Measurements from ENCODE around the gene PROKR1.
"Not testable (repeated sequence)": the region's sequence is repeated elsewhere in the genome, so short reads cannot be mapped to it uniquely, and the experiment has no call there.

Gene PROKR1

DNA sequence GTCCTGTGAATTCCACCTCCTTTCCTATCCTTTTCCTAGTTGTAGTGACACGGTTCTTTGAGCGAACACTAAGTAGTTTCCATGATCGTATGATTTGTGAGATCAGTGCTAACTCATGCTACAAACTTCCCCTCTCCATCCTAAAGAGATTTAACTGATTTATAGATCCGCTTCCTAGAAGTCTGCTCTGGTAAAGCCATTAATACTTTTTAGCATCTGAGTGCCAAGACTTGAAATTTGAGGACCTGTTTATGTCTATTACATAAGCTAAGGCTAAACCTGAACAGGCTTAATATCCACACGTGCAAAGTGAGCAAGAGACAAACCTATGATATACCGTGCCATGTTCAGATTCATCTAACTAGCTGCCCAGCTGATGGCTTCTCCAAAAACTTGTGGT is 14.9 kb downstream of the PROKR1 start:
- DNase-seq (ENCODE audit: low read depth in 2 of 2), result no peak

DNA sequence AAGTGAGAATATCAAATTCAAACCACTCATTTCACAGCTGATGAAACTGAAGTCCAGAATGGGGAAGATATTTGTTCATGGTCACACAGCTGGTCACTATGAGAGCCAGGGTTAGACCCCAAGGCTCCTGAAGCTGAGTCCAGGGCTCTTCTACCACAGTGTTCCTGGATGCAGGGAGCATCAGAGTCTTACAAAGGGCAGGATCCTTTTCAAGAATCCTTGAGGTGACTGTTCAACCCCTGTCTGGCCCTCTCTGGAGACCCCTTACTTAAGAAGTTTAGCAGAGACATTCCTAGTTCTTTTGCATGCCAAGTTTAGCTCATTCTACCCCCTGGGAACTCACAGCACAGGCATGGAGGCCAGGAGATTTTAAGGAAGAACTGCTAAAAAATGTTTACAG is 15.7 kb downstream of the PROKR1 start:
- no peak for DNase-seq (ENCODE audit: low read depth in 2 of 2)

DNA sequence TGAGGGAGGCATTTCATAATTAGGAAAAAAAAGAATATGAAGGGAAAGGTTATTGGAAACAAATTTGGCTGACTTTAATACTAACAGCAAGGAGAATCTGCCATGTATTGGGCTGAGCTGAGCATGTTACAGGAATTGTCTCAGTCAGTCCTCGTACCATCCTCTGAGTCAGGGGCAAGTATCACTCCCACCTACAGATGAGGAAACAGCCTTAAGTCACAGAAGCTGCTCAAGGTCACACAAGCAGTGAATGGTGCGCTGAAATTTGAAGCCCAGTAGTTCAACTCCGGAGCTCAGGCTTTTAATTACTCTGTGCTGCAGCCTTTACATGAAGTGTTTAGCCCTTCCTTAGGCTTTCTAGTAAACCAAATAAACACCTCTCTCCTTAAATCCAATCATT is 17.3 kb downstream of the PROKR1 start:
- no peak for DNase-seq (ENCODE audit: low read depth in 2 of 2)

DNA sequence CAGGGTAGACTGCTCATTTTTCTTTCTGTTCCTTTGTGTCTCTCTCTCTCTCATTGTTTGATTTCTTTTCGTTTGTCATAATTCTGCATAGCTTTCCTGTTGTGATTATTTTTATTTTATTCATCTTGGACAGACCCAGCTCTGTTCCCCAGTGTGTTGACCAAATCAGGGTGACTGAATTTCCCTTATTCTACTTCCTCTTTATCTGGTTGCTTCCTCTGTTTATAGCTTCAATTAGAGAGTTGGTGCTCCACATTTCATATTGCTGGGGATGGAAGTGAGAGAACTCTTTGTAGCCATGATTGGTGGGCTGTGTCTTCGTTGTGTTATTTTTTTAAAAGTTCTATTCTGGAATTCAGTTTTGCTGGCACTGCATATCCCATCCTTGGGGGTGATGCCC is 19.1 kb downstream of the PROKR1 start:
- no peak for DNase-seq (ENCODE audit: low read depth in 2 of 2)

DNA sequence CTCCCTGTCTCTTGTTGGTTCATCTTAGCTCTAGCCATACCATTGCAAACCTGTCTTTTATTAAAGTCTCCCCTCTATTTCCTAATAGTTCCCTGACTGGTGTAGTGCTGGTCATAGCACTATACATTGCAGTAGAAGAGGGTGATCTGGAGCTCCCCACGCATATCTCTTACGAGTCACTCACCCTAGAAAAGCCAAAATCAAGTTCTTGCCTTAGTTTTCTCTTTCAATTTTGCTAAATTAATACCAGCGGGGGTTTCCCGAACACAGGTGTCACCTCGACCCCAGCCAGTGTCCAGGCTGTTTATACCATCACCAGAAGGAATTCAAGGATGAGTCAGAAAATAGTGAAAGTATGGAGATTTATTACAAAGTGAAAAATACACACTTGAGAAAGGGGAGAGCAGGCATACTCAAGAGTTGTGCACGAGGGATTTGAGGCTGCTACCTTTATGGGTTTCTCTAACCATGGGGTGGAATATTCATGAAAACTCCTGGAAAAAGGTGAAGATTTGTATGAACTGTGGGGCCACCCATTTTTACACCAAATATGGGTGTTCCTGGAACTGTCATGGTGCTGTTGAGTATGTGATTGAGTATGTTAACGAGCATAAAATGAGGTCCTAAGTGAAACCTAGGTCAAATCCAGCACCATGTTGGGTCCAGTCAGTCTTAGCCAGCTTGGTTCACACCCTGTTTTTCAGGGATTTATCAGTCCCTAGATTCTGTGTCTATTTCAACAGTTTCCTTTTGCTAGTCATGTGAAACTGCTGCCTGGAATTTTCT is 20.2 kb downstream of the PROKR1 start:
- no peak for DNase-seq (ENCODE audit: low read depth in 2 of 2)

DNA sequence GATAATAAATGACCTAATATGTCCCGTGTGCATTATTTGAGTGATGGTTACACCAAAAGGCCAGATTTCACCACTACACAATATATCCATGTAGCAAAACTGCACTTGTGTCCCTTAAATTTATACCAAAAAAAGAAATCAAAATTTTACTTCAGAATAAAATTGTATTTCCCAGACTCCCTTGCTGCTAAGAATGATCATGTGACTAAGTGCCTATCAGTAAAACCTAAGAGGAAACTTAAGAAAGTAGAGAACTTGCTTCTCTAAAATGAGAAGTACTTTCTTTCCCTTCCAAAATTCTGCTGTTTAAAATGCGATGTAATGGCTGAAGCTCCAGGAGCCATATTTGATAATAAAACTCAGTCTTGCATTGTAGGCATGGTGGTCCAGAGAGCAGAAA is 24.0 kb downstream of the PROKR1 start:
- no peak for DNase-seq (ENCODE audit: low read depth in 2 of 2)

DNA sequence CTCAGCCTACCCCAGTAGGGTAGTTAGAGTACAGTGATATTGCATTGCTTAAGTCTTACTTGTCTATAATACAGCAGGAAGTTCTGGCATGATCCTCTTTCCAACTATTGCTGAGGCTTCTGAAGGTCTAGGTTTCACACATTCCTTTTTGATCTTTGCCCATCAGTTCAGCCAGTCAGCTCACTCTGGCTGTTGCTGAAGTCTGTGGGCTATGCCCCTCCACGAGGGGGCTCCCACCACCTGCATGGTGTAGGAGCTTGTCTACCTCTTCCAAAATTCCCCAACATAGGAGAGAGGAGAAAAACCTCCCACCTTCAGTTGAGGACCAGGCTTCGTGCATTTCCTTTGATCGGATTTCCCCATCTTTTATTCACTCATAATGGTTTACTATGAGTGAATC is 26.3 kb downstream of the PROKR1 start:
- DNase-seq (ENCODE audit: low read depth in 2 of 2), result no peak

DNA sequence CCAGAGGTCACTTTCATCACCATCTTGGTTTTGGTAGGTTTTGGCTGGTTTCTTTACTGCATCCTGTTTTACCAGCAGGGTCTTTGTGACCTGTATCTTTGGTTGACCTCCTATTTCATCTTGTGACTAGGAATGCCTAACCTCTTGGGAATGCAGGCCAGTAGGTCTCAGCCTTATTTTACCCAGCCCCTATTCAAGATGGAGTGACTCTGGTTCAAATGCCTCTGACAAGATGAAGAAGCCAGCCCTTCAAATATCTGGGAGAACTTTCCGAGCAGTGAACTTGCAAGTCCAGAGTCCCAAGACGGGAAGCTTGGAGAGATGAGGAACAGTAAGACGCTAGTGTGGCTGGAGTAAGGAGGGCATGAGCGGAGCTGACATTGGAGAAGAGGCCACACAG is 28.6 kb downstream of the PROKR1 start:
- no peak for DNase-seq (ENCODE audit: low read depth in 2 of 2)

DNA sequence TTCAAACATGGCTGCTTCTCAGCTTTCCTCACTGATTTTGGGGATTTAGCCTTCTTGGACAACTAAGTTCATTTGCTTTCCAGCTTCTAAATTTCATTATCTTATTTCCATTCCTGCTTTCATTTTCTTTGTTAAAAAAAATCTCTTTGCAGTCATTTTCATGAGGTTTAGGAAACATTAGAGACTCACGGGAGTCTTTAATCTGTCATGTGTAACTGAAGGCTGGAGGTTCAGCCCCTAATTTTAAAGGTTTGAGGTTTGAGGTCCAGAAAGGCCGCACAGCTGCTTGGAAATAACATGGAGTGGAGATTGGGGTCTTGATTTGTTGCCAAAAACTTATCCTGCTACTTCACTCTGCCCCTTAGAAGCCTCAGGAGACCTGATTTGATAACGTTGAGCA is 30.3 kb downstream of the PROKR1 start:
- DNase-seq (ENCODE audit: low read depth in 2 of 2), result no peak

DNA sequence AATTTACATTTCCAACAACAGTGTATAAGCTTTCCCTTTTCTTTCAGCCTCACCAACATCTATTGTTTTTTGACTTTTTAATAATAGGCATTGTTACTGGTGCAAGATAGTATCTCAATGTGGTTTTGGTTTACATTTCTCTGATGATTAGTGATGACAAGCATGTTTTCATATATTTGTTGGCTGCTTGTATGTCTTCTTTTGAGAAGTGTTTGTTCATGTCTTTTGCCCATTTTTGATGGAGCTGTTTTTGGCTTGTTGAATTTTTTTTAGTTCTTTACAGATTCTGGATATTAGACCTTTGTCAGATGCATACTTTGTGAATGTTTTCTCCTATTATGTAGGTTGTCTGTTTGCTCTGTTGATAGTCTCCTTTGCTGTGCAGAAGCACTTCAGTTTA is 32.1 kb downstream of the PROKR1 start:
- DNase-seq (ENCODE audit: low read depth in 2 of 2), result no peak

DNA sequence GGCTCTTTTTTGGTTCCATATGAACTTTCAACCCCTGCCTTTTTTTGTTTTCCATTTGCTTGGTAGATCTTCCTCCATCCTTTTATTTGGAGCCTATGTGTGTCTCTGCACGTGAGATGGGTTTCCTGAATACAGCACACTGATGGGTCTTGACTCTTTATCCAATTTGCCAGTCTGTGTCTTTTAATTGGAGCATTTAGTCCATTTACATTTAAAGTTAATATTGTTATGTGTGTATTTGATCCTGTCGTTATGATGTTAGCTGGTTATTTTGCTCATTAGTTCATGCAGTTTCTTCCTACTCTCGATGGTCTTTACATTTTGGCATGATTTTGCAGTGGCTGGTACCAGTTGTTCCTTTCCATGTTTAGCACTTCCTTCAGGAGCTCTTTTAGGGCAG is 34.5 kb downstream of the PROKR1 start:
- not testable (repeated sequence) for DNase-seq (ENCODE audit: low read depth in 2 of 2)

DNA sequence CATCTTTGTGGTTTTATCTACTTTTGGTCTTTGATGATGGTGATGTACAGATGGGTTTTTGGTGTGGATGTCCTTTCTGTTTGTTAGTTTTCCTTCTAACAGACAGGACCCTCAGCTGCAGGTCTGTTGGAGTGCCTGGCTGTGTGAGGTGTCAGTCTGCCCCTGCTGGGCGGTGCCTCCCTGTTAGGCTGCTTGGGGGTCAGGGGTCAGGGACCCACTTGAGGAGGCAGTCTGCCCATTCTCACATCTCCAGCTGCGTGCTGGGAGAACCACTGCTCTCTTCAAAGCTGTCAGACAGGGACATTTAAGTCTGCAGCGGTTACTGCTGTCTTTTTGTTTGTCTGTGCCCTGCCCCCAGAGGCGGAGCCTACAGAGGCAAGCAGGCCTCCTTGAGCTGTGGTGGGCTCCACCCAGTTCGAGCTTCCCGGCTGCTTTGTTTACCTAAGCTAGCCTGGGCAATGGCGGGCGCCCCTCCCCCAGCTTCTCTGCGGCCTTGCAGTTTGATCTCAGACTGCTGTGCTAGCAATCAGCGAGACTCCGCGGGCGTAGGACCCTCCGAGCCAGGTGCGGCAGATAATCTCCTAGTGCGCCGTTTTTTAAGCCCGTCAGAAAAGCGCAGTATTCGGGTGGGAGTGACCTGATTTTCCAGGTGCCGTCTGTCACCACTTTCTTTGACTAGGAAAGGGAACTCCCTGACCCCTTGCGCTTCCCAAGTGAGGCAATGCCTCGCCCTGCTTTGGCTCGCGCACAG is 36.0 kb downstream of the PROKR1 start:
- DNase-seq (ENCODE audit: low read depth in 2 of 2), result not testable (repeated sequence)

DNA sequence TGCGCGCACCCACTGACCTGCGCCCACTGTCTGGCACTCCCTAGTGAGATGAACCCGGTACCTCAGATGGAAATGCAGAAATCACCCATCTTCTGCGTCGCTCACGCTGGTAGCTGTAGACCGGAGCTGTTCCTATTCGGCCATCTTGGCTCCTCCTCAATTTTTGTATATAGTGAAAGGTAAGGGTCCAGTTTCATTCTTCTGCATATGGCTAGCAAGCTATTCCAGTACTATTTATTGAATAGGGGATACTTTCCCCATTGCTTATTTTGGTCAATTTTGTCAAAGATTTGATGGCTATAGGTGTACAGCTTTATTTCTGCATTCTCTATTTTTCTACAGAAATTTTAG is 36.5 kb downstream of the PROKR1 start:
- not testable (repeated sequence) for DNase-seq (ENCODE audit: low read depth in 2 of 2)

DNA sequence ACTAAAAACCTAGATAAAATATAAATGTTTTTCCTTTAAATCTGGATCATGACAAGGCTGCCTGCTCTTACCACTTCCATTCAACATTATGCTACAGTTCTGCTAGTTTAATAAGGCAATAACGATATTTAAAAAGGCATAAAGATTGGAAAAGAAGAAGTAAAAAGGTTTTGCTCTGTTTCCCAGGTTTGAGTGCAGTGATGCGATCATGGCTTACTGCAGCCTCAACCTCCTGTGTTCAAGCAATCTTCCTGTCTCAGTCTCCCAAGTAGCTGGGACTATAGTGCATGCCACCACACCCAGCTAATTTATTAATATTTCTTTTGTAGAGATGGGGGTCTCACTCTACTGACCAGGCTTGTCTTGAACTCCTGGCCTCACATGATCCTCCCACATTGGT is 40.8 kb downstream of the PROKR1 start:
- DNase-seq (ENCODE audit: low read depth in 2 of 2), result no peak

DNA sequence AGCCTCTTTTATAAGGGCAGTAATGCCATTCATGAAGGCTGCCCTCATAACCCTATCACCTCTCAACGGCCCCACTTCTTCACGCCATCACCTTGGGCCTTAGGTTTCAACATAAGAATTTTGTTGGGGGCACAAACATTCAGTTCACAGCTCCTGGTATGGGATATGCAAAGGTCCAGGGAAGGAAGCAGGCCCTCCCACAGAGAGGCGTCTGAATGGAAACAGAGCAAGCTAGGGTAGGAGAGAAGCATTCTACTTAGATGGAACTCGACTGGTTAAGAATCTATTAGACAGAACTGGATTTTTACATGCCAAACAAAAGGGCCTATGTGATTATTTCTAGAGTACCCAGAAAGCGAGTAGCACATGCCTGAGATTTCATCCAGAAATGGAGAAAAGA is 42.8 kb downstream of the PROKR1 start:
- DNase-seq (ENCODE audit: low read depth in 2 of 2), result no peak

DNA sequence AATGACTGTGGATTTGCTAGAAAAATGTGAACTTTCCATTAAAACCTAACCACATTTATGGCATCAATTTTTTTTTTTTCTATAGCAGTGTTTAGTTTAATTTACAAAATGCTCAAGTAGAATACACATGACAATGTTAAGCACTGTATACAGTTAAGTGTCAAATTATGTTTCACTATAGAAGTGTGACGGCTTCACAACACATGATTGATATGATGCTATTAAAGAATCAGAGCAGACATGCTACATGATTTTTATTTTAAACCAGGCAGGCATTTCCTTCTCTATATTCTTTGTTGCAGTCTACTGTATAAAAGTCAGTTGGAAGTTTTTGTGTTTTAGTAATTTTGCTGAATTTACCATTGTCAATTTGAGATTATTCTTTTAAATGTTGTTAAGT is 43.6 kb downstream of the PROKR1 start:
- no peak for DNase-seq (ENCODE audit: low read depth in 2 of 2)

DNA sequence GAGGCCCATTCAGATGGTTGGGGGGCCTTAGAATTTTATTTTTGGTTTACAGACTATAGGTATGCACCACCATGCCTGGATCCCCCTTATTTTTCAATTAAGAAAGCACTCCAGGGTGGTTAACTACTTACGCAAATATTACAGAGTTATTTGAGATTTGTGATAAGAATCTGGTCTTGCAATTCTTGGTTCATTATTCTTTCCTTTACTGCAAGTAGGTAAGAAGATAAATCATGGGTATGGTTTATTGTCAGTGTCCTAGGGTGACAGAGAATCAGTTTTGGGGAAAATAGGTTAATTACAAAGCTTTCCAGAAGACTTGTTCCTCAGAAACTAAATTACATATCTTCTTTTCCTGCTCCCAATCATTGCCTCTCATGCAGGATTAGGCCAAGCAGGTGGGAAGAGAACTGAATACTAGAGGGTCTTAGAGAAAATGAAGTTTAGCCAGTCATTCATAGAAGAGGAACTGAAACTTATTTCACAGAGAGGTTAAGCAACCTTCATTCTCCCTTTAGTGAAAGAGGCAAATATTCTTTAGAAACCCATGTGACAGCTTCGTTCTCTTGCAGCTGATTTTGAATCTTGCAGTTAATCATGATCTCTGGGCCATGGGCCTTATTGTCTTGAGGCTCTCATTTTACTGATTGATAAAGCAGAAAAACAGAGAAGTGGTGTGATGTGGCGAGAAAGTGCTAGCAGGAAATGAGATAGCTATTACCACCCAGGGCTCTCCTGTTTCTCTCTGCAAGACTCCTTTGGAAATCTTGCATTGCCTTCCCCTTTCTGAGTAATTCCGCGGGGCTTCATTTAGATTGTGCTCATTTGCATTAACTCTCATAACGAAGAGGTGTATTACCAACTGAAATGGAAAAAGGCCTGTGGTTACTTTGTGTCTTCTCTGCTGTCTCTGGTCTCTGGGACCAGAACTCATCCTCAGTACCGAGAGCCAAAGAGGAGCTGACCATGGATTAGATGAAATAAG is 46.5 kb downstream of the PROKR1 start:
- DNase-seq (ENCODE audit: low read depth in 2 of 2), result no peak

DNA sequence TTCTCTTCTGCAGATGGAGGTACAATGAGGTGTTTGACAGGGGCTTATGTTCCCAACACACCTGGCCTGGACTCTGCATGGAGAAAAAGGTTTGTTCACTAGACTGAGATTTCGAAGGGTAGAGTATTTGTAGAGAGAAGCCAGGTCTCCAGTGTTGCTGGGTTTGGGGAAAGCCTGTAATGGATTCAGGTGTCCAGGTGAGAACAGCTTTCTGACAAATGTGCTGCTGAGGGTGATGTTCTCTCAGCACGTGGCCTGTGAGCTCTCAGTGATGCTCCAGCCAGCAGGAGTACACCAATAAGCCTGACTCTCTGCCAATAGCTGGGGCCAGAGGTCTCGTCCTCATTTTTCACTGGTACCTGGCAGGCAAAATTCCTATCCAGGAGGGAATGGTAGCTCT is 47.5 kb downstream of the PROKR1 start:
- DNase-seq (ENCODE audit: low read depth in 2 of 2), result no peak

DNA sequence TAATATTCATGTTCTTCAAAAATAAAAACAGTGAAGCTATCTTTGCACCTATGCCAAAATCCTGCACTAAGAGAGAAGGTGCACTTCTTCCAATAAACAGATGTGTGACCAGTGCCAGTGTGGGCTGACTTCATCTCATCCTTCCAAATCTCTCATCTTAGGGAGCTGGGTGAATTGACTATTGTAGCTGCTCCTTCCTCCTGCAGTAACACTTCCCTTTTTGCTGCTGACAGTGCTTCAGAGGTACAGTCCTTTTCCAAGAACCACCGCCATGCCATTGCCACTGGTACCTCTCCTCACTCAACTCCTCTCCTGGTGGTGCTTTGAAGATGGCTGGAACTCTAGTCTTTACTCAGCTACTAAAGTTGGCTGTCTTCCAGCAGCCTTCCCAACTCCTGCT is 49.1 kb downstream of the PROKR1 start:
- DNase-seq (ENCODE audit: low read depth in 2 of 2), result no peak

DNA sequence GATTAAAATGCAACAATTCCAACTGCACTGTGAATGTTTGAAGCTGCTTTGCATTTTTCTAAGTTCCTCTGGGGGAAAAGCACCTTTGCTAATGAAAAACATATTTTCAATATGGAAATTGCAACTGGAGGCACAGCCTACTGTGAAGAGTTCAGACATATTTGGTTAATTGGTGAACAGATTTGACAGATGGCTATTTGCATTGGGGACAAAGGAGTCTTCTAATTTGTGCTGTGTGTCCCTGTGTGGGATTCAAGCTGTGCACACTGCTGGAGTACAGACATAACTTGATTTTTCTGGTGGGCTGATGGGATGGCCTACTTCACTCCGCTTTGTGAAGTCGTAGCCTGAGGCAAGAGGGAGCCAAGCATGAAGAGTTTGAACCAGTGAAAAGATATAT is 50.6 kb downstream of the PROKR1 start:
- no peak for DNase-seq (ENCODE audit: low read depth in 2 of 2)

DNA sequence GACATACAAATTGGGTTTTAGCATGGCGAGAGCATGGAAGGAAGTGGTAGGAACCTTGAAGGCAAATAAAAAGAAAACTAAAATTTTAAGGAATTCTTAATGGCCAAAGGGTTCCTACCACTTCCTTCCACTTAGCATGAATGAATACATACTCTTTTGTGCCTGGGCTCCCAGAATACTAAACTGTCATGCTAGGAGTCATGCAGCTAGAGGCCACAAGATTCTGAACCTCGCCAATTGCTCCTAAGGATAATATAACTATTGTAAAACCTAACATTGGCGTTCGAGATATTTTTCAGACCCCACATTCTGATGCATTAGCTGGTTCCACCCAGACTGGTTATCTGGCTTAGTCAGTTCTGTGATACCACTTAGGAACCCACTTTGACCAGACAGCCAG is 52.6 kb downstream of the PROKR1 start:
- no peak for DNase-seq (ENCODE audit: low read depth in 2 of 2)

DNA sequence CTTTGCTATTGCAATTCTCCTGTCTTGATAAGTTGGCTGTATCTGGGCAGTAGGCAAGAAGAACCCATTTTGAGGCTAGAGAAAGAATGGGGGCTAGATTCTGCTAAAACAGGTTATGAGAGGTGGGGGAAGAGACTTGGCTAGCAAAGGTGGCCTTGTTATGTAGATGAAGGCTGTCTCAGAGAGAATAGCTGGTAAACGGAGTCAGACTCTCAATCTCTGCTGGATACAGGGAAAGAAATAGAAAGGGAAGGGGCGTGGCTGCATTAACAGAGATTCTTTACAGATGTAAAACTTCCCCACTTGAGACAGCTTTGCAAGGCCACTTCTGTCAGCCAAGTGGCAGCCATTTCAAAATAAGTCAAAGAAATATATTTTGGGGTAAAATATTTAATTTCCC is 53.2 kb downstream of the PROKR1 start:
- DNase-seq (ENCODE audit: low read depth in 2 of 2), result no peak
